HEK293 (cell line): Measurements from ENCODE around the gene CYP4F3.

Source experiments
- CTCF ChIA-PET: fragments of 350-600 bp; formaldehyde crosslinking; extraction: SDS; loops from one replicate; lab custom pipeline; 2021; ENCODE audit warnings: antibody characterized with exemption; lab: Yijun Ruan, JAX
- POLR2A ChIA-PET: fragments of 300-600 bp; formaldehyde crosslinking; extraction: SDS; loops from one replicate; lab custom pipeline; 2020; ENCODE audit warnings: antibody characterized with exemption, inconsistent platforms; lab: Yijun Ruan, JAX
- H3K27ac ChIP-seq: fragments of 200-500 bp; sonication (Bioruptor generic); 2 replicates; pipeline ENCODE4 v1.5.1; 2014; ENCODE audit warnings: low read depth, low read length, control low read depth, inconsistent platforms; ENCODE audit errors: extremely low read depth
- H3K36me3 ChIP-seq, 2 experiments: fragments of 200-500 bp in 1 of 2; sonication (Bioruptor generic) in 1 of 2; 1 replicate in 1 of 2; 2 replicates in 1 of 2; pipeline ENCODE4 v1.5.1; 2014 to 2017; ENCODE audit warnings: inconsistent platforms in 2 of 2, low read length in 2 of 2; ENCODE audit not compliant: control insufficient read depth in 2 of 2, insufficient read depth in 1 of 2
- H3K4me1 ChIP-seq: fragments of 200-500 bp; sonication (Bioruptor generic); 2 replicates; pipeline ENCODE4 v1.5.1; 2014; ENCODE audit warnings: mild to moderate bottlenecking, low read length, inconsistent platforms; ENCODE audit not compliant: control insufficient read depth, insufficient read depth
- H3K4me3 ChIP-seq: 2 replicates; pipeline ENCODE4 v1.5.1; 2011; ENCODE audit warnings: low read depth, mild to moderate bottlenecking, control low read depth, low read length, moderate library complexity
- H3K9me3 ChIP-seq: fragments of 200-500 bp; sonication (Bioruptor generic); 2 replicates; pipeline ENCODE4 v1.5.1; 2014; ENCODE audit warnings: low read depth, low read length, inconsistent platforms; ENCODE audit not compliant: control insufficient read depth, insufficient read depth
- GLI4 ChIP-seq: fragments of 450-650 bp; formaldehyde crosslinking; IDR thresholded peaks from 2 replicates; pipeline ENCODE4 v1.5.1; 2016; ENCODE audit warnings: missing biosample characterization, missing genetic modification characterization
- GLIS1 ChIP-seq: fragments of 450-650 bp; formaldehyde crosslinking; IDR thresholded peaks from 2 replicates; pipeline ENCODE4 v1.5.1; 2016; ENCODE audit warnings: missing biosample characterization, missing genetic modification characterization
- GLIS2 ChIP-seq: fragments of 450-650 bp; formaldehyde crosslinking; IDR thresholded peaks from 2 replicates; pipeline ENCODE4 v1.5.1; 2016; ENCODE audit warnings: missing biosample characterization, missing genetic modification characterization
- SP3 ChIP-seq: fragments of 450-650 bp; formaldehyde crosslinking; IDR thresholded peaks from 2 replicates; pipeline ENCODE4 v1.5.1; 2016; ENCODE audit warnings: missing biosample characterization, missing genetic modification characterization
- TCF7L2 ChIP-seq: IDR thresholded peaks from 2 replicates; pipeline ENCODE4 v1.6.1; 2011; ENCODE audit warnings: low read depth, mild to moderate bottlenecking, inconsistent platforms, low read length, moderate library complexity, borderline replicate concordance
- YY1 ChIP-seq: fragments of 450-650 bp; formaldehyde crosslinking; IDR thresholded peaks from 2 replicates; pipeline ENCODE4 v1.5.1; 2018; ENCODE audit warnings: missing biosample characterization, missing genetic modification characterization
- ZNF10 ChIP-seq: fragments of 450-650 bp; formaldehyde crosslinking; IDR thresholded peaks from 2 replicates; pipeline ENCODE4 v1.5.1; 2017; ENCODE audit warnings: missing biosample characterization, missing genetic modification characterization
- ZNF184 ChIP-seq: fragments of 450-650 bp; IDR thresholded peaks from 2 replicates; pipeline ENCODE4 v1.5.1; 2018; ENCODE audit warnings: missing biosample characterization, mild to moderate bottlenecking, missing genetic modification characterization
- ZNF2 ChIP-seq: fragments of 450-650 bp; formaldehyde crosslinking; IDR thresholded peaks from 2 replicates; pipeline ENCODE4 v1.5.1; 2016; ENCODE audit warnings: missing biosample characterization, missing genetic modification characterization
- ZNF202 ChIP-seq: fragments of 450-650 bp; formaldehyde crosslinking; IDR thresholded peaks from 2 replicates; pipeline ENCODE4 v1.5.1; 2016; ENCODE audit warnings: missing biosample characterization, missing genetic modification characterization, borderline replicate concordance
- ZNF248 ChIP-seq: fragments of 450-650 bp; formaldehyde crosslinking; IDR thresholded peaks from 2 replicates; pipeline ENCODE4 v1.5.1; 2017; ENCODE audit warnings: missing biosample characterization, missing genetic modification characterization
- ZNF354C ChIP-seq: fragments of 450-650 bp; formaldehyde crosslinking; IDR thresholded peaks from 2 replicates; pipeline ENCODE4 v1.5.1; 2016; ENCODE audit warnings: missing biosample characterization, missing genetic modification characterization, low read depth, borderline replicate concordance
- ZNF394 ChIP-seq: fragments of 450-650 bp; formaldehyde crosslinking; IDR thresholded peaks from 2 replicates; pipeline ENCODE4 v1.5.1; 2016; ENCODE audit warnings: missing biosample characterization, missing genetic modification characterization, mild to moderate bottlenecking, moderate library complexity, borderline replicate concordance
- ZNF548 ChIP-seq: fragments of 450-650 bp; formaldehyde crosslinking; IDR thresholded peaks from 2 replicates; pipeline ENCODE4 v1.5.1; 2016; ENCODE audit warnings: missing biosample characterization, missing genetic modification characterization
- ZNF585B ChIP-seq: fragments of 450-650 bp; formaldehyde crosslinking; IDR thresholded peaks from 2 replicates; pipeline ENCODE4 v1.5.1; 2016; ENCODE audit warnings: missing biosample characterization, missing genetic modification characterization
- ZNF596 ChIP-seq: fragments of 450-650 bp; IDR thresholded peaks from 2 replicates; pipeline ENCODE4 v1.5.0; 2018; ENCODE audit warnings: missing biosample characterization, mild to moderate bottlenecking, missing genetic modification characterization, moderate library complexity
- ZNF768 ChIP-seq: fragments of 450-650 bp; formaldehyde crosslinking; IDR thresholded peaks from 2 replicates; pipeline ENCODE4 v1.5.1; 2018; ENCODE audit warnings: missing biosample characterization, mild to moderate bottlenecking, missing genetic modification characterization
- TF ChIP-seq, protein P1 (sequence below): fragments of 450-650 bp; formaldehyde crosslinking; IDR thresholded peaks from 2 replicates; pipeline ENCODE4 v1.5.1; 2016; ENCODE audit warnings: missing biosample characterization, missing genetic modification characterization
- TF ChIP-seq, protein P2 (sequence below): fragments of 450-650 bp; formaldehyde crosslinking; IDR thresholded peaks from 2 replicates; pipeline ENCODE4 v1.5.1; 2016; ENCODE audit warnings: missing biosample characterization, missing genetic modification characterization, borderline replicate concordance

Gene CYP4F3

DNA sequence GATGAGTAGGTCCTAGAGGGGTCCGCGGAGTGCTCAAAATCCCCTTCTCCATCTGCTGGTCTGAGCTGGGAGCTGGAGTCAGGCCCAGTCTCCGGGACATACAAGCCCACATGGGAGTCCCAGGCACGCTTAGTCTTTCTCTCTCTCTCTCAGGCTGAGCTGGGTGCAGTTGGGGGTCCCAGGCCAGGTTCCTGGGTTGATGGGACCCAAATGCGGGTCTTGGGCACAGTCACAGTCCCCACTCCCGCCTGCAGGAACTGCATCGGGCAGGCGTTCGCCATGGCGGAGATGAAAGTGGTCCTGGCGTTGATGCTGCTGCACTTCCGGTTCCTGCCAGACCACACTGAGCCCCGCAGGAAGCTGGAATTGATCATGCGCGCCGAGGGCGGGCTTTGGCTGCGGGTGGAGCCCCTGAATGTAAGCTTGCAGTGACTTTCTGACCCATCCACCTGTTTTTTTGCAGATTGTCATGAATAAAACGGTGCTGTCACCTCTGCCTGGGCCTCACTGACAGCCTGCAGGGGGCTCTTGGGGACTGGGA lies 56.0 kb downstream of the CYP4F3 start:
- H3K36me3 ChIP-seq, result no peaks in the 10 kb centered on the region
- ChIA-PET POLR2A (no interaction called here), CTCF (no interaction called here)
- TF ChIP-seq ZNF768 (no peak), ZNF548 (tag by site-specific recombination) (no peak), ZNF394 (tag by site-specific recombination) (no peak), ZNF2 (tag by site-specific recombination) (no peak), TCF7L2 (no peak), GLI4 (tag by site-specific recombination) (no peak), SP3 (no peak), ZNF184 (no peak), GLIS2 (tag by site-specific recombination) (no peak), ZNF596 (tag by site-specific recombination) (no peak), ZNF585B (tag by site-specific recombination) (no peak), ZNF202 (tag by site-specific recombination) (no peak), YY1 (tag by site-specific recombination) (no peak), ZNF248 (tag by site-specific recombination) (no peak), ZNF10 (tag by site-specific recombination) (no peak)
- TF ChIP-seq, protein P1, sequence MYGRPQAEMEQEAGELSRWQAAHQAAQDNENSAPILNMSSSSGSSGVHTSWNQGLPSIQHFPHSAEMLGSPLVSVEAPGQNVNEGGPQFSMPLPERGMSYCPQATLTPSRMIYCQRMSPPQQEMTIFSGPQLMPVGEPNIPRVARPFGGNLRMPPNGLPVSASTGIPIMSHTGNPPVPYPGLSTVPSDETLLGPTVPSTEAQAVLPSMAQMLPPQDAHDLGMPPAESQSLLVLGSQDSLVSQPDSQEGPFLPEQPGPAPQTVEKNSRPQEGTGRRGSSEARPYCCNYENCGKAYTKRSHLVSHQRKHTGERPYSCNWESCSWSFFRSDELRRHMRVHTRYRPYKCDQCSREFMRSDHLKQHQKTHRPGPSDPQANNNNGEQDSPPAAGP (tag by site-specific recombination), result no peak
- TF ChIP-seq, protein P2, sequence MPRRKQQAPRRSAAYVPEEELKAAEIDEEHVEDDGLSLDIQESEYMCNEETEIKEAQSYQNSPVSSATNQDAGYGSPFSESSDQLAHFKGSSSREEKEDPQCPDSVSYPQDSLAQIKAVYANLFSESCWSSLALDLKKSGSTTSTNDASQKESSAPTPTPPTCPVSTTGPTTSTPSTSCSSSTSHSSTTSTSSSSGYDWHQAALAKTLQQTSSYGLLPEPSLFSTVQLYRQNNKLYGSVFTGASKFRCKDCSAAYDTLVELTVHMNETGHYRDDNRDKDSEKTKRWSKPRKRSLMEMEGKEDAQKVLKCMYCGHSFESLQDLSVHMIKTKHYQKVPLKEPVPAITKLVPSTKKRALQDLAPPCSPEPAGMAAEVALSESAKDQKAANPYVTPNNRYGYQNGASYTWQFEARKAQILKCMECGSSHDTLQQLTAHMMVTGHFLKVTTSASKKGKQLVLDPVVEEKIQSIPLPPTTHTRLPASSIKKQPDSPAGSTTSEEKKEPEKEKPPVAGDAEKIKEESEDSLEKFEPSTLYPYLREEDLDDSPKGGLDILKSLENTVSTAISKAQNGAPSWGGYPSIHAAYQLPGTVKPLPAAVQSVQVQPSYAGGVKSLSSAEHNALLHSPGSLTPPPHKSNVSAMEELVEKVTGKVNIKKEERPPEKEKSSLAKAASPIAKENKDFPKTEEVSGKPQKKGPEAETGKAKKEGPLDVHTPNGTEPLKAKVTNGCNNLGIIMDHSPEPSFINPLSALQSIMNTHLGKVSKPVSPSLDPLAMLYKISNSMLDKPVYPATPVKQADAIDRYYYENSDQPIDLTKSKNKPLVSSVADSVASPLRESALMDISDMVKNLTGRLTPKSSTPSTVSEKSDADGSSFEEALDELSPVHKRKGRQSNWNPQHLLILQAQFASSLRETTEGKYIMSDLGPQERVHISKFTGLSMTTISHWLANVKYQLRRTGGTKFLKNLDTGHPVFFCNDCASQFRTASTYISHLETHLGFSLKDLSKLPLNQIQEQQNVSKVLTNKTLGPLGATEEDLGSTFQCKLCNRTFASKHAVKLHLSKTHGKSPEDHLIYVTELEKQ (tag by site-specific recombination), result no peak
- no peak overlapping the region for H3K27ac ChIP-seq
- H3K4me3 ChIP-seq, result no peak overlapping the region
- no peaks in the 10 kb centered on the region for H3K9me3 ChIP-seq
- no peaks in the 10 kb centered on the region for H3K4me1 ChIP-seq

DNA sequence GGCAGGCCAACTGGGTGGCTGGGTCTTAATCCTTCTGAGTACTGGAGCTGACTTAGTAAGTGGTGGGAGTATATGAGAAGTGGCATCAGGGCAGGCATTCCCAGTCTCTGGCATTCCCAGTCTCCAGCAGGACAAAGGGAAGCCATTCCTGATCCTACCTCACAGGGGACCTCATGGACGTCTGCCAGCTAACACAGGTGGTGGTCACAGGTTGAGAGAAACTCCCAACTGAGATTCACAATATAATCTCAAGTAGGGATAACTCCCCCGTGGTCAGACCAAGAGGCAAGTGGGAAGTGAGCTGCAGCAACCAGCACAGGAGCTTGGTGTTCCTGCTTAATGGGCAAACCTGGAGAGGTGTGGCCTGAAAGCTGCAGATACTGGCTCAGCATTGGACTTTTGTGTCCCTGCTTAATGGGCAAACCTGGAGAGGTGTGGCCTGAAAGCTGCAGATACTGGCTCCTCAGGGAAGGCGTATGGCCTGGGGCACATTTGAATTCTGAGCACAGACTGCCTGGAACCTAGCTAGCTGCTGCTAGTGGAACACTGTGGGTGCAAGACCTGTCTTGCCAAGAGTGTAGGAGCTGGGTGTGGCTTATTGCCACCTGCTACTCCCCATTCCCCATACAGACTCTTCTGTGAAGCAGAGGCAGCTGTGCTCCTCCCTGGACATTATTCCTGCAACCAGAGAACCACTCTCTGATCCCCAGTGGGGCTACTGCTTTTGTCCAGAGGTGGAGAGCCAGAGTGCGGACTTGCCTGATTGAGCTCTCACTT lies 61.2 kb downstream of the CYP4F3 start:
- TF ChIP-seq GLIS1 (peak; percentile 55), ZNF354C (tag by site-specific recombination) (no peak)
- H3K4me3 ChIP-seq, result no peak overlapping the region
- no peaks in the 10 kb centered on the region for H3K9me3 ChIP-seq
- no peak overlapping the region for H3K27ac ChIP-seq
- ChIA-PET CTCF (no interaction called here), POLR2A (no interaction called here)
- H3K36me3 ChIP-seq, result no peaks in the 10 kb centered on the region
- peaks cover 7% of the 10 kb centered on the region; the same call in 1 of the 2 replicates for H3K4me1 ChIP-seq
